MCF 10A (cell line): ENCODE results near the gene PLEKHA6. TPM values are rescaled to one million over a fixed set of nuclear protein-coding genes. Genes with fewer than 3 reads are reported as not detected.

ENCODE experiments used
- BruUV-seq: library from RNA; stranded (reverse); fragments of 400-500 nt; replicated peaks from 2 replicates; lab custom pipeline; 2021; lab: Mats Ljungman, UMichigan
- CTCF ChIA-PET: fragments of 300-600 bp; sonication (Branson Sonifier 250); formaldehyde crosslinking; extraction: SDS; loops from one replicate; lab custom pipeline; 2021; ENCODE audit warnings: antibody characterized with exemption, inconsistent platforms; lab: Yijun Ruan, JAX
- POLR2A ChIA-PET: fragments of 300-600, 350-650 bp; sonication (Branson Sonifier 250); formaldehyde crosslinking; extraction: SDS; loops from one replicate; lab custom pipeline; 2020; ENCODE audit warnings: antibody characterized with exemption, inconsistent platforms; lab: Yijun Ruan, JAX
- DNase-seq: peaks from one replicate; pipeline ENCODE4 v3.0.0-alpha.2; 2018; ENCODE audit not compliant: unreplicated experiment
- H3K27ac Mint-ChIP-seq: one replicate; pipeline ENCODE4 v1.8.0; 2022; ENCODE audit warnings: mild to moderate bottlenecking, low read depth, mixed read lengths; ENCODE audit not compliant: unreplicated experiment
- H3K27me3 Mint-ChIP-seq: one replicate; pipeline ENCODE4 v1.8.0; 2022; ENCODE audit warnings: mixed read lengths; ENCODE audit not compliant: insufficient read depth, unreplicated experiment
- H3K36me3 Mint-ChIP-seq: one replicate; pipeline ENCODE4 v1.8.0; 2022; ENCODE audit warnings: mild to moderate bottlenecking, moderate library complexity, mixed read lengths; ENCODE audit not compliant: insufficient read depth, unreplicated experiment
- H3K4me1 Mint-ChIP-seq: one replicate; pipeline ENCODE4 v1.8.0; 2022; ENCODE audit warnings: mixed read lengths; ENCODE audit not compliant: insufficient read depth, unreplicated experiment
- H3K4me3 Mint-ChIP-seq: one replicate; pipeline ENCODE4 v1.8.0; 2022; ENCODE audit warnings: mild to moderate bottlenecking, moderate library complexity, mixed read lengths; ENCODE audit not compliant: unreplicated experiment
- H3K9me3 Mint-ChIP-seq: one replicate; pipeline ENCODE4 v1.8.0; 2022; ENCODE audit warnings: mixed read lengths; ENCODE audit not compliant: unreplicated experiment
- CTCF ChIP-seq: fragments of 200-600 bp; IDR thresholded peaks from one replicate; pipeline ENCODE4 v1.8.0; 2022; ENCODE audit warnings: antibody characterized with exemption, mild to moderate bottlenecking; ENCODE audit not compliant: unreplicated experiment
- intact Hi-C: fragments of 100-400 bp; cut with micrococcal nuclease; formaldehyde crosslinking; loops from 2 replicates; pipeline ENCODE4 v1.14.1; 2022
- total RNA-seq: library from RNA; stranded (reverse); gene quantifications from 2 replicates; pipeline ENCODE4 v1.2.3, GENCODE V29; 2022

PLEKHA6 gene
- total RNA-seq, 1 experiment from 2014 or later, result 75.9 TPM

GRCh38 chr1:204377800-204378668, 18.3 kb upstream of the PLEKHA6 start:
- peak; percentile 46 for DNase-seq
- ChIA-PET POLR2A (interaction anchor here (0.6 to 5.5 kb wide), 14 partner anchors 9 to 509 kb away, joined by 3 to 49 read pairs (median 3); no protein-coding TSS in a partner anchor), CTCF (interaction anchor here (0.6 to 13.2 kb wide), 16 partner anchors 11 to 1391 kb away, joined by 3 to 117 read pairs (median 4); partner anchors contain the start of gene PIK3C2B)
- H3K4me3 Mint-ChIP-seq, result peak overlapping the region; percentile 70
- H3K4me1 Mint-ChIP-seq, result peaks cover 5% of the 10 kb centered on the region
- no peaks in the 10 kb centered on the region for H3K9me3 Mint-ChIP-seq
- H3K36me3 Mint-ChIP-seq, result no peaks in the 10 kb centered on the region
- H3K27me3 Mint-ChIP-seq, result no peaks in the 10 kb centered on the region
- no peak overlapping the region for H3K27ac Mint-ChIP-seq
- intact Hi-C loops, result no loop called here
- TF ChIP-seq CTCF, result no peak
- BruUV-seq, result no TSS peak

- intact Hi-C loops, result no loop called here
- TF ChIP-seq CTCF, result no peak
- Mint-ChIP-seq H3K4me1 (peaks cover 5% of the 10 kb centered on the region), H3K27ac (no peak overlapping the region), H3K27me3 (no peaks in the 10 kb centered on the region), H3K36me3 (no peaks in the 10 kb centered on the region), H3K4me3 (peak overlapping the region; percentile 70), H3K9me3 (no peaks in the 10 kb centered on the region)
- no peak for DNase-seq
- POLR2A ChIA-PET, result interaction anchor here (0.6 to 5.5 kb wide), 9 partner anchors 14 to 510 kb away, joined by 3 to 49 read pairs (median 3); no protein-coding TSS in a partner anchor
- CTCF ChIA-PET, result interaction anchor here (0.6 to 13.2 kb wide), 10 partner anchors 10 to 1392 kb away, joined by 3 to 117 read pairs (median 4); partner anchors contain the start of gene PIK3C2B
- no TSS peak for BruUV-seq
Observed at GRCh38 chr1:204376919-204377799, 17.4 kb upstream of the PLEKHA6 start.

- no peak for TF ChIP-seq CTCF
- Mint-ChIP-seq H3K4me1 (peaks cover 5% of the 10 kb centered on the region), H3K9me3 (no peaks in the 10 kb centered on the region), H3K4me3 (no peak overlapping the region), H3K36me3 (no peaks in the 10 kb centered on the region), H3K27me3 (no peaks in the 10 kb centered on the region), H3K27ac (no peak overlapping the region)
- DNase-seq, result no peak
- intact Hi-C loops, result no loop called here
- POLR2A ChIA-PET, result no interaction called here
- BruUV-seq, result no TSS peak
- CTCF ChIA-PET, result interaction anchor here (1.4 to 13.2 kb wide), 5 partner anchors 14 to 170 kb away, joined by 3 to 117 read pairs (median 5); partner anchors contain the start of gene GOLT1A
Observed at GRCh38 chr1:204376465-204376864, 16.7 kb upstream of the PLEKHA6 start.
